GM12878 (cell line): ENCODE data around the gene HCN1.

Experiments
- ASH2L ChIP-seq: fragments of 300-600, 200-600 bp; sonication (generic); IDR thresholded peaks from 2 replicates; pipeline ENCODE4 v1.6.1; 2017; ENCODE audit warnings: low read depth, mild to moderate bottlenecking, borderline replicate concordance
- CTCF ChIP-seq, 3 experiments: IDR thresholded peaks in 2 of 3; conservative IDR thresholded peaks in 1 of 3; 2 replicates each; pipeline ENCODE4 v1.5.1; 2011; ENCODE audit warnings: low read depth in 3 of 3, low read length in 3 of 3, mild to moderate bottlenecking in 3 of 3, control low read depth in 2 of 3, moderate library complexity in 2 of 3, inconsistent platforms in 1 of 3, mixed read lengths in 1 of 3; ENCODE audit not compliant: control insufficient read depth in 2 of 3, insufficient read depth in 1 of 3; ENCODE audit errors: extremely low read depth in 1 of 3
- EP300 ChIP-seq, 2 experiments: fragments of 150-350 bp in 1 of 2; IDR thresholded peaks; 2 replicates each; pipeline ENCODE4 v1.6.1; 2011 to 2012; ENCODE audit warnings: low read depth in 2 of 2, low read length in 2 of 2, borderline replicate concordance in 1 of 2, improper control_type of control experiment in 1 of 2, inconsistent platforms in 1 of 2; ENCODE audit not compliant: control insufficient read depth in 1 of 2
- RFX5 ChIP-seq: IDR thresholded peaks from 2 replicates; pipeline ENCODE4 v1.6.1; 2011; ENCODE audit warnings: low read depth, low read length, improper control_type of control experiment
- TCF7 ChIP-seq: IDR thresholded peaks from 2 replicates; pipeline ENCODE4 v1.6.1; 2014; ENCODE audit warnings: antibody characterized with exemption, borderline replicate concordance

GRCh38 chr5:45484781-45485180 is 211.4 kb downstream of the HCN1 start:
- TF ChIP-seq EP300 (IDR thresholded peaks at IDR 0.05; ENCODE audit: borderline replicate concordance in 1 of 2, control insufficient read depth in 1 of 2, low read depth in 2 of 2, low read length in 2 of 2) (no peak), CTCF (IDR thresholded peaks at IDR 0.05 in 2 of 3, conservative IDR thresholded peaks at IDR 0.05 in 1 of 3; ENCODE audit: control insufficient read depth in 2 of 3, extremely low read depth in 1 of 3, insufficient read depth in 1 of 3, low read depth in 3 of 3, low read length in 3 of 3) (no peak), RFX5 (no peak), TCF7 (no peak), ASH2L (no peak)
